Vagina (tissue), 2 donors: Measurements from ENCODE around the gene ZNF473.

Experiments used
- CTCF ChIP-seq, 3 experiments: fragments of 450-650 bp in 2 of 3; fragments of 200-600 bp in 1 of 3; sonication (generic) in 1 of 3; IDR thresholded peaks; one replicate each; pipeline ENCODE4 v1.5.1; 2017 to 2019; ENCODE audit warnings: antibody characterized with exemption in 3 of 3, mild to moderate bottlenecking in 2 of 3, moderate library complexity in 2 of 3
- POLR2A ChIP-seq, 2 donors: fragments of 450-650 bp; IDR thresholded peaks; one replicate each; pipeline ENCODE4 v1.6.1; 2017; ENCODE audit warnings: antibody characterized with exemption in 2 of 2, mild to moderate bottlenecking in 2 of 2, moderate library complexity in 2 of 2

DNA sequence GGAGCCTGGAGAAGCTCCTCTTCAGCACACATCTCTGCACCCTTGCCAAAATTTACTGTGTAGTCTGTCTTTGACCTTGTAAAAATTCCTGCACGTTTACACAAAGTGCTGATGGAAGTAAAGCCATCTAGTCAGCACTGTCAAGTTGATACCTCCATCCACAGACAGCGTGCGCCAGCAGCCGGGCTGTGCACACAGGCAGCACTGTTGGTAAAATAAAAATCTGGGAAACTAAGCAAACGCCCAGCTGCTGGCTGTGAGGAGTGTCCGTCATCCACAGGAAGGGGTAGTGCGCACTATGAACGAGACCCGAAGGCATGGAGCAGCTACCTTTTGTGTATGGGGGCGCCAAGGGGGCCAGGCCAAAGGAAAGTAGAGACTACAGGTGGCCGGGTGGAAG is 47.5 kb upstream of the ZNF473 start:
- TF ChIP-seq CTCF (IDR thresholded peaks at IDR 0.05) (no peak), POLR2A (IDR thresholded peaks at IDR 0.05) (no peak)
